H1 (cell line): ENCODE results near the gene HOXA11.

Experiments used
- BRCA1 ChIP-seq: IDR thresholded peaks from 2 replicates; pipeline ENCODE4 v1.6.1; 2012; ENCODE audit warnings: low read depth, low read length, improper control_type of control experiment
- EGR1 ChIP-seq: IDR thresholded peaks from 2 replicates; pipeline ENCODE4 v1.6.1; 2011; ENCODE audit warnings: low read depth, low read length, borderline replicate concordance
- EP300 ChIP-seq, 2 experiments: IDR thresholded peaks; 1 replicate in 1 of 2; 2 replicates in 1 of 2; pipeline ENCODE4 v1.6.1; 2011 to 2012; ENCODE audit warnings: low read depth in 2 of 2, low read length in 2 of 2, mild to moderate bottlenecking in 2 of 2, borderline replicate concordance in 1 of 2, inconsistent platforms in 1 of 2, moderate library complexity in 1 of 2
- EZH2 ChIP-seq: fragments of 200-600 bp; sonication (generic); IDR thresholded peaks from 2 replicates; pipeline ENCODE4 v1.7.1; 2012; ENCODE audit warnings: low read depth, mild to moderate bottlenecking, moderate library complexity, low read length, inconsistent platforms; ENCODE audit not compliant: severe bottlenecking
- GABPA ChIP-seq: IDR thresholded peaks from 2 replicates; pipeline ENCODE4 v1.6.1; 2011; ENCODE audit warnings: mild to moderate bottlenecking, low read length, moderate library complexity, borderline replicate concordance; ENCODE audit not compliant: insufficient read depth
- POLR2AphosphoS5 ChIP-seq: IDR thresholded peaks from 2 replicates; pipeline ENCODE4 v1.6.1; 2011; ENCODE audit warnings: low read depth, low read length
- RAD21 ChIP-seq, 2 experiments: IDR thresholded peaks in 1 of 2; conservative IDR thresholded peaks in 1 of 2; 2 replicates each; pipeline ENCODE4 v1.6.1; 2011; ENCODE audit warnings: low read depth in 2 of 2, low read length in 2 of 2, improper control_type of control experiment in 1 of 2, inconsistent platforms in 1 of 2, mild to moderate bottlenecking in 1 of 2, moderate library complexity in 1 of 2
- RFX5 ChIP-seq: IDR thresholded peaks from 2 replicates; pipeline ENCODE4 v1.6.1; 2011; ENCODE audit warnings: low read depth, low read length, improper control_type of control experiment, borderline replicate concordance
- TF ChIP-seq, protein P1 (sequence below): IDR thresholded peaks from 2 replicates; pipeline ENCODE4 v1.6.1; 2011; ENCODE audit warnings: low read length, improper control_type of control experiment

DNA sequence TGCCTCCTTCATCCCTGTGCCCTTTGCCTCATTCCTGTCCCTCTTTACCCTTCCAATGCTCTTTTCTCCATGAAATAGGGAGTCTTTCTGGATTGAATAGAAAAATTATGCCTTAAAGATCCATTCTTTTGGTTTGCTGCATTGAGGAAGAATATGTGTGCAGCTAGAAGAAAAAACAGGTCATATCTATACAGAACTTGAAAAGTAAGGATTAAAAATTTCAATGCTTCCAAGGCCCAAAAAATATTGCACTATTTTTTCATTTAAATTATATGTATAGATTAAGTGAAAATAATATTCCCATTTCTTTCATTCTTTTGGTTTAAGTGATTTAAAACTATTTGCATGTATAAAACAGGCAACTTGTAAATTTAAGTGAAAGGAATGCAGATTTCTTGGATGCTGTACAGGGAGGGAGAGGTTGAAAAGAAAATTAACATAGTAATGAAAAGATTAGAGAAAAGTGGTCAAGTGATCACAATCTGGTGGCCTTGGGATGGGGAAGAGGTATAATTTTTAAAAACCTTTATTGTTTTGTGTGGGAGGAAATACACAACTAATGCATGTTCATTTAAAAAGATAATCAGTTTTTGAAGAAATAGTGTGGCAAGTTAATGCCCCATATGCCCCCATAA lies 39.0 kb upstream of the HOXA11 start:
- no peak for TF ChIP-seq EP300 (IDR thresholded peaks at IDR 0.05; ENCODE audit: borderline replicate concordance in 1 of 2, low read depth in 2 of 2, low read length in 2 of 2)
- no peak for TF ChIP-seq EZH2
- no peak for TF ChIP-seq GABPA
- no peak for TF ChIP-seq POLR2AphosphoS5
- no peak for TF ChIP-seq RFX5
- TF ChIP-seq, protein P1, sequence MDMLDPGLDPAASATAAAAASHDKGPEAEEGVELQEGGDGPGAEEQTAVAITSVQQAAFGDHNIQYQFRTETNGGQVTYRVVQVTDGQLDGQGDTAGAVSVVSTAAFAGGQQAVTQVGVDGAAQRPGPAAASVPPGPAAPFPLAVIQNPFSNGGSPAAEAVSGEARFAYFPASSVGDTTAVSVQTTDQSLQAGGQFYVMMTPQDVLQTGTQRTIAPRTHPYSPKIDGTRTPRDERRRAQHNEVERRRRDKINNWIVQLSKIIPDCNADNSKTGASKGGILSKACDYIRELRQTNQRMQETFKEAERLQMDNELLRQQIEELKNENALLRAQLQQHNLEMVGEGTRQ = no peak
- no peak for TF ChIP-seq RAD21 (IDR thresholded peaks at IDR 0.05 in 1 of 2, conservative IDR thresholded peaks at IDR 0.05 in 1 of 2; ENCODE audit: low read depth in 2 of 2, low read length in 2 of 2)
- no peak for TF ChIP-seq EGR1
- no peak for TF ChIP-seq BRCA1
